Measurements from ENCODE around the gene CASZ1. TPM values are rescaled to one million over a fixed set of nuclear protein-coding genes. Genes with fewer than 3 reads are reported as not detected.

CASZ1 gene
- total RNA-seq, 2 experiments from 2014 or later: 3.7 to 4.0 TPM

GRCh38 chr1:10738061-10739058 is 58.1 kb downstream of the CASZ1 start:
- Mint-ChIP-seq H3K9me3 (ENCODE audit: low read depth) (no peaks in the 10 kb centered on the region), H3K27me3 (no peaks in the 10 kb centered on the region), H3K36me3 (ENCODE audit: low read depth) (no peaks in the 10 kb centered on the region), H3K27ac (no peak overlapping the region), H3K4me1 (peaks cover 16% of the 10 kb centered on the region), H3K4me3 (no peak overlapping the region)
- CTCF ChIA-PET: no interaction called here
- intact Hi-C loops (cut with DNase I, micrococcal nuclease): no loop called here
- POLR2A ChIA-PET: no interaction called here
- no peak for ATAC-seq
- DNase-seq: no peak

GRCh38 chr1:10737651-10738050 is 58.8 kb downstream of the CASZ1 start:
- H3K4me3 Mint-ChIP-seq: no peak overlapping the region
- no peak overlapping the region for H3K27ac Mint-ChIP-seq
- intact Hi-C loops (cut with DNase I, micrococcal nuclease): no loop called here
- H3K36me3 Mint-ChIP-seq (ENCODE audit: low read depth): no peaks in the 10 kb centered on the region
- CTCF ChIA-PET: no interaction called here
- H3K27me3 Mint-ChIP-seq: no peaks in the 10 kb centered on the region
- POLR2A ChIA-PET: no interaction called here
- ATAC-seq (no peak), DNase-seq (no peak)
- H3K4me1 Mint-ChIP-seq: peaks cover 17% of the 10 kb centered on the region
- no peaks in the 10 kb centered on the region for H3K9me3 Mint-ChIP-seq (ENCODE audit: low read depth)

- CTCF ChIA-PET: interaction anchor here (0.6 kb wide), 1 partner anchor 448 kb away, joined by 4 read pairs; no protein-coding TSS in a partner anchor
- Mint-ChIP-seq H3K4me1 (peaks cover 17% of the 10 kb centered on the region), H3K27ac (no peak overlapping the region), H3K27me3 (no peaks in the 10 kb centered on the region), H3K9me3 (ENCODE audit: low read depth) (no peaks in the 10 kb centered on the region), H3K36me3 (ENCODE audit: low read depth) (no peaks in the 10 kb centered on the region), H3K4me3 (no peak overlapping the region)
- intact Hi-C loops (cut with DNase I, micrococcal nuclease): no loop called here
- DNase-seq (no peak), ATAC-seq (no peak)
- POLR2A ChIA-PET: interaction anchor here (0.6 kb wide), 1 partner anchor 196 kb away, joined by 3 read pairs; no protein-coding TSS in a partner anchor
These were observed 59.5 kb downstream of the CASZ1 start for GRCh38 chr1:10736634-10737586.

GRCh38 chr1:10735563-10736305 is 60.7 kb downstream of the CASZ1 start:
- Mint-ChIP-seq H3K4me1 (peaks cover 21% of the 10 kb centered on the region), H3K4me3 (no peak overlapping the region), H3K27ac (no peak overlapping the region), H3K27me3 (no peaks in the 10 kb centered on the region), H3K36me3 (ENCODE audit: low read depth) (no peaks in the 10 kb centered on the region), H3K9me3 (ENCODE audit: low read depth) (no peaks in the 10 kb centered on the region)
- no peak for DNase-seq
- intact Hi-C loops (cut with DNase I, micrococcal nuclease): no loop called here
- no peak for ATAC-seq
- ChIA-PET POLR2A (interaction anchor here (0.6 kb wide), 1 partner anchor 195 kb away, joined by 3 read pairs; no protein-coding TSS in a partner anchor), CTCF (no interaction called here)

- H3K4me1 Mint-ChIP-seq: peaks cover 20% of the 10 kb centered on the region
- CTCF ChIA-PET: no interaction called here
- intact Hi-C loops (cut with DNase I, micrococcal nuclease): loop anchor here in 1 of 2 experiments (5.0 kb wide), 1 partner anchor 223 kb away; no protein-coding TSS in a partner anchor
- H3K4me3 Mint-ChIP-seq: no peak overlapping the region
- H3K27ac Mint-ChIP-seq: no peak overlapping the region
- no peaks in the 10 kb centered on the region for H3K9me3 Mint-ChIP-seq (ENCODE audit: low read depth)
- H3K27me3 Mint-ChIP-seq: no peaks in the 10 kb centered on the region
- ATAC-seq (no peak), DNase-seq (no peak)
- POLR2A ChIA-PET: no interaction called here
- no peaks in the 10 kb centered on the region for H3K36me3 Mint-ChIP-seq (ENCODE audit: low read depth)
These were observed 61.4 kb downstream of the CASZ1 start for GRCh38 chr1:10734962-10735544.

- Mint-ChIP-seq H3K27ac (no peak overlapping the region), H3K27me3 (no peaks in the 10 kb centered on the region), H3K4me3 (no peak overlapping the region), H3K4me1 (peaks cover 20% of the 10 kb centered on the region), H3K9me3 (ENCODE audit: low read depth) (no peaks in the 10 kb centered on the region), H3K36me3 (ENCODE audit: low read depth) (no peaks in the 10 kb centered on the region)
- ChIA-PET CTCF (no interaction called here), POLR2A (no interaction called here)
- intact Hi-C loops (cut with DNase I, micrococcal nuclease): loop anchor here in 1 of 2 experiments (5.0 kb wide), 1 partner anchor 222 kb away; no protein-coding TSS in a partner anchor
- DNase-seq: no peak
- no peak for ATAC-seq
These were observed 62.1 kb downstream of the CASZ1 start for GRCh38 chr1:10734375-10734774.

GRCh38 chr1:10733474-10734366 is 62.7 kb downstream of the CASZ1 start:
- Mint-ChIP-seq H3K36me3 (ENCODE audit: low read depth) (no peaks in the 10 kb centered on the region), H3K4me3 (no peak overlapping the region), H3K9me3 (ENCODE audit: low read depth) (no peaks in the 10 kb centered on the region), H3K27ac (no peak overlapping the region), H3K4me1 (peaks cover 20% of the 10 kb centered on the region), H3K27me3 (no peaks in the 10 kb centered on the region)
- ChIA-PET CTCF (no interaction called here), POLR2A (interaction anchor here (0.6 kb wide), 1 partner anchor 239 kb away, joined by 3 read pairs; no protein-coding TSS in a partner anchor)
- ATAC-seq (peak; percentile 99), DNase-seq (peak; percentile 86)
- intact Hi-C loops (cut with DNase I, micrococcal nuclease): loop anchor here in 1 of 2 experiments (5.0 kb wide), 1 partner anchor 221 kb away; no protein-coding TSS in a partner anchor

- POLR2A ChIA-PET: interaction anchor here (0.7 kb wide), 2 partner anchors 26 to 925 kb away, joined by 10 to 12 read pairs; no protein-coding TSS in a partner anchor
- H3K9me3 Mint-ChIP-seq (ENCODE audit: low read depth): no peaks in the 10 kb centered on the region
- no peak overlapping the region for H3K4me3 Mint-ChIP-seq
- DNase-seq (peak; percentile 29), ATAC-seq (peak; percentile 63)
- H3K36me3 Mint-ChIP-seq (ENCODE audit: low read depth): no peaks in the 10 kb centered on the region
- H3K27me3 Mint-ChIP-seq: no peaks in the 10 kb centered on the region
- intact Hi-C loops (cut with DNase I, micrococcal nuclease): loop anchor here in 1 of 2 experiments (1.0 to 5.0 kb wide), 3 partner anchors 38 to 219 kb away; no protein-coding TSS in a partner anchor
- H3K4me1 Mint-ChIP-seq: peaks cover 20% of the 10 kb centered on the region
- CTCF ChIA-PET: interaction anchor here (0.6 to 1.4 kb wide), 2 partner anchors 231 to 989 kb away, joined by 3 read pairs; no protein-coding TSS in a partner anchor
- H3K27ac Mint-ChIP-seq: no peak overlapping the region
These were observed 65.5 kb downstream of the CASZ1 start for GRCh38 chr1:10730985-10731384.

- H3K27me3 Mint-ChIP-seq: no peaks in the 10 kb centered on the region
- intact Hi-C loops (cut with DNase I, micrococcal nuclease): no loop called here
- no peaks in the 10 kb centered on the region for H3K9me3 Mint-ChIP-seq (ENCODE audit: low read depth)
- H3K27ac Mint-ChIP-seq: no peak overlapping the region
- no peak for DNase-seq
- peaks cover 11% of the 10 kb centered on the region for H3K4me1 Mint-ChIP-seq
- H3K4me3 Mint-ChIP-seq: no peak overlapping the region
- ChIA-PET CTCF (no interaction called here), POLR2A (no interaction called here)
- no peaks in the 10 kb centered on the region for H3K36me3 Mint-ChIP-seq (ENCODE audit: low read depth)
- ATAC-seq: no peak
These were observed 67.6 kb downstream of the CASZ1 start for GRCh38 chr1:10728595-10729410.

All from activated CD4-positive, alpha-beta T cell treated with anti-CD3 and anti-CD28 coated beads for 36 hours (primary cell).